IPS-18c (cell line): ENCODE results near the gene VPS52.
A peak's percentile ranks its signal among the peaks of the same experiment; 100 is the strongest.
"Not testable (repeated sequence)": the region's sequence is repeated elsewhere in the genome, so short reads cannot be mapped to it uniquely, and the experiment has no call there.

Experiments used
- H3K4me3 ChIP-seq: 2 replicates; pipeline ENCODE4 v1.7.0; 2013; ENCODE audit warnings: low read depth, mild to moderate bottlenecking, low read length, moderate library complexity; ENCODE audit not compliant: insufficient read depth
- H3K9me3 ChIP-seq: one replicate; pipeline ENCODE4 v1.6.1; 2013; ENCODE audit warnings: mild to moderate bottlenecking, low read length, moderate library complexity; ENCODE audit not compliant: control insufficient read depth, insufficient read depth

VPS52 gene

GRCh38 chr6:33288921-33289783 is 17.5 kb upstream of the VPS52 start, which contains the start of the genes PFDN6 and WDR46:
TSS of gene PFDN6 (plus strand) at chr6:33289601. CDS start at chr6:33289857, 256 bp downstream.
TSS of gene WDR46 (minus strand) at chr6:33289239. CDS start at chr6:33289170, 69 bp downstream.
- peak within 1 kb of the TSS; percentile 82 for H3K4me3 ChIP-seq
- H3K9me3 ChIP-seq = no peaks in the 10 kb centered on the region

GRCh38 chr6:33288141-33288920 is 16.7 kb upstream of the VPS52 start:
- H3K4me3 ChIP-seq = peak overlapping the region; percentile 82
- H3K9me3 ChIP-seq = no peaks in the 10 kb centered on the region

GRCh38 chr6:33286946-33287914 is 15.6 kb upstream of the VPS52 start:
- no peak overlapping the region for H3K4me3 ChIP-seq
- no peaks in the 10 kb centered on the region for H3K9me3 ChIP-seq

- not testable (repeated sequence) for H3K4me3 ChIP-seq, H3K9me3 ChIP-seq
Measured at GRCh38 chr6:33285214-33285613, 13.5 kb upstream of the VPS52 start.

GRCh38 chr6:33280539-33280938 is 8.9 kb upstream of the VPS52 start:
- H3K9me3 ChIP-seq = no peaks in the 10 kb centered on the region
- H3K4me3 ChIP-seq = no peak overlapping the region

- no peaks in the 10 kb centered on the region for H3K9me3 ChIP-seq
- no peak overlapping the region for H3K4me3 ChIP-seq
Measured at GRCh38 chr6:33279971-33280511, 8.4 kb upstream of the VPS52 start.

- no peaks in the 10 kb centered on the region for H3K9me3 ChIP-seq
- H3K4me3 ChIP-seq = no peak overlapping the region
Measured at GRCh38 chr6:33279257-33279695, 7.6 kb upstream of the VPS52 start.

- H3K9me3 ChIP-seq = no peaks in the 10 kb centered on the region
- no peak overlapping the region for H3K4me3 ChIP-seq
Measured at GRCh38 chr6:33278810-33279209, 7.1 kb upstream of the VPS52 start.

GRCh38 chr6:33278392-33278741 is 6.7 kb upstream of the VPS52 start:
- H3K4me3 ChIP-seq = no peak overlapping the region; the same call in 1 of the 2 replicates
- no peaks in the 10 kb centered on the region for H3K9me3 ChIP-seq

GRCh38 chr6:33277663-33278391 is 6.2 kb upstream of the VPS52 start:
- Histone ChIP-seq H3K4me3 (peak overlapping the region; percentile 61), H3K9me3 (no peaks in the 10 kb centered on the region)

GRCh38 chr6:33276864-33277662 is 5.4 kb upstream of the VPS52 start, which contains the start of gene B3GALT4:
TSS of gene B3GALT4 (plus strand) at chr6:33277123. CDS start at chr6:33277420, 297 bp downstream.
- Histone ChIP-seq H3K9me3 (no peaks in the 10 kb centered on the region), H3K4me3 (peak within 1 kb of the TSS; percentile 61)

GRCh38 chr6:33276581-33276863 is 4.8 kb upstream of the VPS52 start:
- Histone ChIP-seq H3K4me3 (peak overlapping the region; percentile 61), H3K9me3 (no peaks in the 10 kb centered on the region)

GRCh38 chr6:33275795-33276580 is 4.3 kb upstream of the VPS52 start:
- H3K4me3 ChIP-seq = peak overlapping the region; percentile 61; the same call in 1 of the 2 replicates
- not testable (repeated sequence) for H3K9me3 ChIP-seq

GRCh38 chr6:33273924-33274902 is 2.5 kb upstream of the VPS52 start:
- H3K4me3 ChIP-seq = peak overlapping the region; percentile 16; the same call in 1 of the 2 replicates

More at GRCh38 chr6:33273924-33274902, 2.5 kb upstream of the VPS52 start:
- H3K9me3 ChIP-seq = no peaks in the 10 kb centered on the region
